ENCODE data around the gene UBASH3A. TPM values are rescaled to one million over a fixed set of nuclear protein-coding genes. Genes with fewer than 3 reads are reported as not detected.

The UBASH3A gene
- total and polyA plus RNA-seq, 8 donors: 0.18 to 4.6 (median 0.31) TPM; not detected in 1

- peak in 1 of 2 donors; percentile 71 for DNase-seq
- Histone ChIP-seq H3K27ac (peak overlapping the region in 3 of 5 donors; percentile 32 to 90 (median 68)), H3K27me3 (peaks cover 0 to 21% (median 0%) of the 10 kb centered on the region in 3 donors), H3K36me3 (no peaks in the 10 kb centered on the region), H3K4me1 (peaks cover 9 to 41% (median 19%) of the 10 kb centered on the region in 4 donors), H3K4me3 (no peak overlapping the region), H3K9me3 (peaks cover 0 to 12% (median 5%) of the 10 kb centered on the region in 4 donors)
- 73 to 96% (median 88%) methylated on average over 2 of the region's 2 CpGs for WGBS, 5 donors
- no peak for TF ChIP-seq POLR2AphosphoS5 (IDR thresholded peaks at IDR 0.05)
- TF ChIP-seq CTCF (IDR thresholded peaks at IDR 0.05): no peak
- no peak for TF ChIP-seq EP300 (IDR thresholded peaks at IDR 0.05)
- TF ChIP-seq POLR2A (IDR thresholded peaks at IDR 0.05): no peak
- intact Hi-C loops (cut with DNase I; ENCODE audit: low total_unique reads): no loop called here
These were observed 18.7 kb upstream of the UBASH3A start for GRCh38 chr21:42384989-42385388.

GRCh38 chr21:42385619-42386018 is 18.1 kb upstream of the UBASH3A start:
- H3K4me3 ChIP-seq: no peak overlapping the region
- DNase-seq: no peak
- H3K36me3 ChIP-seq: no peaks in the 10 kb centered on the region
- 89 to 97% (median 96%) methylated on average over 5 of the region's 5 CpGs for WGBS, 5 donors
- H3K9me3 ChIP-seq: peaks cover 0 to 12% (median 5%) of the 10 kb centered on the region in 4 donors
- TF ChIP-seq POLR2AphosphoS5 (IDR thresholded peaks at IDR 0.05) (no peak), CTCF (IDR thresholded peaks at IDR 0.05) (no peak), POLR2A (IDR thresholded peaks at IDR 0.05) (no peak), EP300 (IDR thresholded peaks at IDR 0.05) (no peak)
- intact Hi-C loops (cut with DNase I; ENCODE audit: low total_unique reads): no loop called here
- peak overlapping the region in 4 of 5 donors; percentile 13 to 90 (median 56) for H3K27ac ChIP-seq
- peaks cover 10 to 44% (median 19%) of the 10 kb centered on the region in 4 donors for H3K4me1 ChIP-seq
- peaks cover 0 to 21% (median 0%) of the 10 kb centered on the region in 3 donors for H3K27me3 ChIP-seq

- no peak overlapping the region for H3K4me3 ChIP-seq
- H3K27me3 ChIP-seq: peaks cover 0 to 21% (median 0%) of the 10 kb centered on the region in 3 donors
- peak overlapping the region in 4 of 5 donors; percentile 13 to 90 (median 56) for H3K27ac ChIP-seq
- intact Hi-C loops (cut with DNase I; ENCODE audit: low total_unique reads): no loop called here
- peaks cover 10 to 44% (median 19%) of the 10 kb centered on the region in 4 donors for H3K4me1 ChIP-seq
- H3K9me3 ChIP-seq: peaks cover 0 to 12% (median 4%) of the 10 kb centered on the region in 4 donors
- no peaks in the 10 kb centered on the region for H3K36me3 ChIP-seq
- peak; percentile 65 to 77 for DNase-seq
- WGBS, 5 donors: 49 to 72% (median 63%) methylated on average over 11 of the region's 11 CpGs
- peak in 2 of 3 donors; percentile 28 to 64 for TF ChIP-seq POLR2AphosphoS5 (IDR thresholded peaks at IDR 0.05)
- no peak for TF ChIP-seq EP300 (IDR thresholded peaks at IDR 0.05)
These were observed 17.6 kb upstream of the UBASH3A start for GRCh38 chr21:42386034-42386591.

GRCh38 chr21:42387164-42387563 is 16.5 kb upstream of the UBASH3A start:
- WGBS, 5 donors: 52 to 68% (median 63%) methylated on average over 3 of the region's 3 CpGs
- DNase-seq: no peak
- peaks cover 0 to 5% (median under 1%) of the 10 kb centered on the region in 4 donors for H3K9me3 ChIP-seq
- no peaks in the 10 kb centered on the region for H3K36me3 ChIP-seq
- peaks cover 0 to 26% (median 0%) of the 10 kb centered on the region in 3 donors for H3K27me3 ChIP-seq
- TF ChIP-seq EP300 (IDR thresholded peaks at IDR 0.05) (no peak), CTCF (IDR thresholded peaks at IDR 0.05) (no peak), POLR2AphosphoS5 (IDR thresholded peaks at IDR 0.05) (no peak)
- peak overlapping the region in 1 of 5 donors; percentile 90 for H3K27ac ChIP-seq
- no peak overlapping the region for H3K4me3 ChIP-seq
- peaks cover 10 to 44% (median 19%) of the 10 kb centered on the region in 4 donors for H3K4me1 ChIP-seq
- intact Hi-C loops (cut with DNase I; ENCODE audit: low total_unique reads): no loop called here
